ENCODE measurements around the gene HSD17B12. TPM values are rescaled to one million over a fixed set of nuclear protein-coding genes. Genes with fewer than 3 reads are reported as not detected.

Gene HSD17B12
- polyA plus RNA-seq, 1 donor, result 105 TPM

DNA sequence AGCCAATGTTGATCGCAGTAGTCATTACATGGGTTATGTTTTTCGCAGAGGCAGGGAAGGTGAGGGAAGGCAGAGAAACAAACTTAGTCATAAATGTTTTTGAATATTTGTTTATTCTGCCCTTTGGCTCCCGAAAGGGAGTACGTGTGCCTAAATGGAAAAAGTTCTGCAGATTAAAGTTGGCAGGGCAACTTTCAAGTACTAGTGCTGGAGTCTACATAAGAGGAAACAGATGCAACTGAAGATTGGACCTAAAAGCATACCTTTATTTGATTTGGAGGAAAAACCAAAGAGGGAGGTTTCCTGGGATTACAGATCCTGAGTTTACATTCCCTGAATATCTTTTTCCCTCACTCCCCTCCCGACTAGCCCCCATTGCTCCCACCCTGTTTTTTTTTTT, 5.7 kb downstream of the HSD17B12 start:
- DNase-seq, result no peak

DNA sequence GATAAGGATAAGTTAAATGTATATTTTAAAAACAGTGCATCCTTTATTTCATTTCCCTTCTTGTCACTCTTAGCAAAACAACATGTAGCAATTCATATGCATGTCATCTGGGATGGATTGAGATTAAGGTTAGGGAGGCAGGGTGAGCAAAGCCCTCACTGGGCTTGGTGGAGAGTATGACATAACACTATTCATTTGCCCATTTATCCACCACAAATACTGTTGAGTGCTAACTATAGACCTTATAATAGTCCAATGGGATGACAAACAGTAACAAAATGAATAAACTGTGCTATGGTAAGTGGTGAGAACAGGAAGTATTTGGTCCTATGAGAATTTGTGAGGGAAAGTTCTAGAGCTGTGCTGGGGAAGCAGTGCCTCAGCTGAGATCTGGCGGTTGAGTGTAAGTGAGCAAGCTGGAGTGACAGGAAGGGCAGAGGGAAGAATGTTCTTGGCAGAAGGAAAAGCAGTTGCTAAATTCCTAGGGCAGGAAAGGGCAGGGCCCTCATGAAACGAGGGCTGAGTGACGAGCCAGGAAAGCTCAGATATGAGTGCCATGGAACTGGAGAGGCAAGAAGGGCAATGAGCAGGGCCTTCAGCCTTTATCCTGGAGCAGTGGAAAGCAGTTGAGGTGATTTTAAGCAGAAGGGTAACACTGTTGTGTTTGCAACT, 6.7 kb downstream of the HSD17B12 start:
- DNase-seq, result no peak

DNA sequence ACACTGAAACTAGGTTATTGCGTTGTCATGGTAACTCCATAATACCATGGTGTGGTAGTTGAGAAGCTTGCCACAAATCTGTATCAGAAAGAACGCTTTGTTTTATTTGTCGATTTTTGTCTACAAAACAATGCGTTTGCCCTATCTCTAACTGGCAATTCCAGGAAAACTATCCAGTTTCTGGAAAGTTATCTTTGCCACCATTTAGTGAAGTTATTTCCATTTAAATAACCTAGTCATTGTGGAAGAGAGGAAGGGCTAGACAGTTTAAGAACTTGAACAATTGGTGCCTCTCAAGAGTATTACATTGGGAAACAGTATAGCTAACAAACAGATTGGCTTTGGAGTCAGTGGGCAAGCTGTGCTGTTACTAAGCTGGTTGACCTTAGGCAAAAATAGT, 7.9 kb downstream of the HSD17B12 start:
- DNase-seq, result no peak

DNA sequence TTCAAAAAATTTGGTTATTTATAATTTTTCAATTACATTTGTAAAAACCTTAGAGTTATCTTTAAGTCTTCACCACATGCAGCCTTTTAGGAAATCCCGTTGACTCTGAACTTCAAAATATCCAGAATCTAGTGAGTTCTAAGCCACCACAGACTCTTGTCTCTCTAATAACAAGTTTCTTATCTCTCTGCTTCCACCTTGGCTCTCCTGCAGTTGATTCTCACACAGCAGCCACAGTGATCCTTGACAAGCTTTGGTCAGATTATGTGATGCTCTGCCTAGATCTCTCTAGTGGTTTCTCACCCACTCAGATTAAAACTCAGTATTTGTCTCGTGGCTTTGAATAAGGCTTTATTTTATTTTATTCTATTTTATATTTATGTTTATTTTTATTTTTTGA, 8.6 kb downstream of the HSD17B12 start:
- DNase-seq, result no peak

DNA sequence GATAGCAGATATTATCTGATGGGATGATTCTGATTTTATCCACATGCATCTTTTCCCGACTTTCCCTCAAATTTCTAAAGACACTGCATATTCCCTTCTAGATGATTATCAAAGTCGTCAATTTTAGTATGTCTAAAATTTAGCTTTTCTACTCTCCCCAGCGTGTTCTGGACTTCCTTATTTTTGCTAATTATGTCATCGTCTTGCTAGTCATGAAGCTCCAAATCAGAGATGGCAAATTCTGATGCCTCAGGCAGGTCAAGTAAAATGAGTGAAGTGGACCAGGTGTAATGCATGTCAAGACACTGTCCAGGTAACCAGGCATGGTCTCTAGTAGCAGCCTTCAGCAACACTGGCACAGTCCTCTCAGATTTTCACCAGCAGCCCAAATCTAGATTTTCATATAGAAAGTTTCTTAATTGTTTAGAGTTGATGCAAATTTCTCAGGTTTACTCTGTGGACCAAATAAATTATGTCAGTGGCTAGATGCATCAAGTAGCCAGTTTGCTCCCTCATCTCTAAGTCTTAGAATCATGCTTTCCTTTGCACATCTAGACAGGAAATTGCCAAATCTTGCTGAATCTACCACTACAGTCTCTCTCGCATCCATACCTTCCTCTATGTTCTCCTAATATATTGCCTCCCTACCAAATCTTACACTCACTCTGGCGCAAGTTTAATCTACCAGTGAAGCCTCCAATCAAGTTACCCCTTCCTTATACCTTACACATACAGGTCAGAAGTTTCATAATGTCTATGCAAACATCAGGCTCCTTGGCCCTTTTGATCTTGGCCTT, 10.6 kb downstream of the HSD17B12 start:
- no peak for DNase-seq

DNA sequence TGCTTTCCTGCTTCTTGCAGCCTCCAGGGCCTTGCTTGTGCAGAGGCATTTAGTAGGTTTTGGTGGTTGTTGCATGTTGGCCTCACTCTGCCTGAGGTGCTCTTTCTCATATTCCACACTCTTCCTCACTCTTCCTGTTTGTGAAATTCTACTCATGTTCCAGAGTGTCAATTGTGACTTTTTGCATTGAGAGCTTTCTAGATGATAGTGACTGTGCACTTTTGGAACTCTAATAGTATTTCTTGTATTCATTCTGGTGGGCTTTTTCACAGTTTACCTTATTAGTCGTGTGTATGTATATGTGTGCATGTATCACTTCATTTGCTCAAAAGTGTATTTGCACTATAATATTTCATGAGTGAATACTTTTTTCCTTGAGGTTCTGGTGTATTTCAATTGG, 11.3 kb downstream of the HSD17B12 start:
- DNase-seq, result no peak

DNA sequence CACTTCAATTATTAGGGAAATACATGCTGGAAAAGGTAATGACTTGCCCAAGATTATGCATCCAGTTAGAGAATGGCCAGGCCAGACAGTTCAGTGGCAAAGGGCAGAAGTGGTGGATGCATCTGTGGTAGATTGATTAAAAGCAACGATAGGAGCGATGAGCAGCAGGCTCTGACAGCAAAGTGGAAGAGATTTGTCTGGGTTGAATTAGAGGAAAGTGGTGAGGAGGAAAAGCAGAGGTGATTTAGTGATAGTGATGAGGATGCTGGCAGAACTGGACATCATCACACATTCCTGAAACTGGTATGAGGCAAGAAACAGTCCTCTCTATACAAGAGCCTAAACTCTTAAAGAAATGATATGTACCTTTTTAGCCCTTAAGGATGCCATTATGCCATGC, 12.5 kb downstream of the HSD17B12 start:
- DNase-seq, result no peak

DNA sequence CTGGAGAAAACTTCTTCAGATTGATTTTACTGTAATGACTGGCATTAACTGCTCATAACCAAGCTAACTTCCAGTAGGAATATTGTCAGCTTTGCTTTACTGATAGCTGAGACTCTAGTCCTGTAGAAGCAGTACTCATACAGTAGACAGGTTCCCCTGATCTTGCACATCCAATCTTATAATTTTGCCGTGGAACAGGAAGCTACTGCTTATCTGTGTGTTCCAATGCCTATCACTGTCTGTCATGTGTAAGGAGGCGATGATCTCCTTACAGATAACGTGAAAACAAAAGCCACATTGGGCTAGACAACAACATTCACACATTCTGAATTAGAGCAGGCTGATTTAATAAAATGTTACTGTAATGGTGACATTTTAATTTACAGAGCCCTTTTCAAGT, 13.2 kb downstream of the HSD17B12 start:
- no peak for DNase-seq

DNA sequence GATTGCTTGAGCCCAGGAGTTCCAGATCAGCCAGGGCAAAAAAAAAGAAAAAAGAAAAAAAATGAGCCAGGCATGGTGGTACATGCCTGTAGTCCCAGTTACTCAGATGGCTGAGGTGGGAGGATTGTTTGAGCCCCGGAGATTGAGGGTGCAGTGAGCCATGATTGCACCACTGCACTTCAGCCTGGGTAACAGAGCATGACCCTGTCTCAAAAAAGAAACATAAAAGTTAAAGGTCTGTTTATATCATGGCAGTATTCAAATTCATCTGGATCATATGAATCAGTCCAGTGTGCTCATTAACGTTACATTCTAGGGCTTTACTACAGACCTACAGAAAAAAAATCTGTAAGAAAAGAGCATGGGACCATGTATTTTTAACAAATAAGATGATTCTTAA, 13.9 kb downstream of the HSD17B12 start:
- no peak for DNase-seq

DNA sequence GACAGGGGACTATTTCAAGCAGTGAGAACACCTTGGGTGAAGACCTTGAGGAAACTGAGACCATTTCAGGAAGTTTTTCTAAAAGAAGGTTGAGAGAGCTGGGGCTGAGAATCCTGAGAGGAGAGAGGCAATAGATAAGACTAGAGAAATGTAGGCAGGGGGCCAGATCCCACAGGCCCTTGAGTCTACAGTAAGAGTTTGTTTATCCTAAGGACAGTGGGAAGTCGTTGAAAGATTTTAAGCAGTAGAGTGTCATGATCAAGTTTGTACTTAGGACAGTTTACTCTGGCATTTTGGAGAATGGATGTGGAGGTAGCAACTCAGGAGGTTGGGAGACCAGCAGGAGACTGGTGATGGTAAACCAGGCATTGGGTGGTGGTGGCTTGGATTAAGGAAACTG, 17.1 kb downstream of the HSD17B12 start:
- DNase-seq, result no peak

DNA sequence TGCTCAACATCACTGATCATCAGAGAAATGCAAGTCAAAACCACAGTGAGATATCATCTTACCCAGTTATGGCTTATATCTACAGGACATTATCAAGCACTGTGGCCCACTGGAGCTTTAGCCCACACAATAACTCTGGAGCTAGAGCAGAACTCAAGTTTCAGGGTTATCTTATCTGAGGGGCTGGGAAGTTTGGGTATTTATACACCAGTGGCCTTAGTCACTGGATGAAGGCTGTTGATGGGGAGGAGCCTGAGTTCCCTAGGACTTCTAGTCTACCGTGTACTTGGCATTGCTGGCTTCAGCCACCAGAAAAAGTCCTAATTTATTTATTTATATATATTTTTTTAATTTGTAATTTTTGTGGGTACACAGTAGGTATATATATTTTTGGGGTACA, 19.3 kb downstream of the HSD17B12 start:
- no peak for DNase-seq

DNA sequence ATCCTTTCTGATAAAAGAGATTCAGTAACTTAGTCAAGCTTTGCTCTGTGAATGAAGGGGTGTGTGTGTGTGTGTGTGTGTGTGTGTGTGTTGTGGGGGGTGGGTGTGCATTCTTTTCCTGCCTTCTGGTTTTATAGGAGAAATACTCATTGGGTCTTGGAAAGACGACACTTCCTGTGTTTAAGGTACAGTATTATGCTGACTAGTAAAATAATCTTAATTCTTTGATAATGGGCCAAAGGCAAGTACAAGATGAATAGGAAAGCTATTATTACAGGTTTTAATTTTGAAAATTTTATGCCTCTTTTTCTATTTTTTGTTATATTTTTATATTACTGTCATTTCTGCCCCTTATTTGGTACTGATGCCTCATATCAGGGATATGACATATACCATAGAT, 26.1 kb downstream of the HSD17B12 start:
- DNase-seq, result no peak

DNA sequence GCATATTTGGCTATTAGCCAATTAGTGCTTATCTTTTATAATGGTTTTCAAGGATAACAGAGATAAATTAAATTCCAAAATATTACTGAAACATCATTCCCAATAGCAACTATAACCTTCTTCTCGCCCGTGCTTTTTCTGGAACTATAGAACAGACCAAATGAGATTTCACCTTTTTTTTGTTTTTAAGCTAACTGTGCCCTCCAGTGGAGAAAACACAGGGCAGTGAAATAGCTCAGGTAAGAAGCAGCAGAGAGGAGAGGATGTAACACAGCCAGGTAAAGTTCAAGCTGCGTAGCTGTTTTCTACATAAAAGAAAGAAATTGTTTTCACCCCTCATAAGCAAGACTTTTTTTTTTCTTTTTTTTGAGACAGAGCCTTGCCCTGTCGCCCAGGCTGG, 28.2 kb downstream of the HSD17B12 start:
- no peak for DNase-seq

DNA sequence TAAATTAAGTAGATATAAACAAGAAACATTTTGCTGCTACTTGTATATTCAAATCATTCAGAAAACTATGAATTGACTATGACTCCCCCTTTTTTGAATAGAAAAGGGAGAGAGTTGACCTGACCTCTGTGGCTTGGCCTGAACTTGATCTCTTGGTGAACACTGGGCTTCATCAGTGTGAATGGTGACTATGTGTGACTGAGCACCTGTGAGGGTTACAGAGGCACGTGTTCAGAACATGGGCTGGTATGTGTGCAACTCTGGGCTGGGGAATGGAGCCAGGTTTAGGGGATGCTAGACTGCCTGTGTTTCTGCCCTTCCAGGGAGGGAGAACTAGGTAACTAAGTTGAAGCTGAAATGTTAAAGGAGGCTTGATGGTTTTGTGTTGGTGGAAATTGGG, 29.2 kb downstream of the HSD17B12 start:
- DNase-seq, result no peak

DNA sequence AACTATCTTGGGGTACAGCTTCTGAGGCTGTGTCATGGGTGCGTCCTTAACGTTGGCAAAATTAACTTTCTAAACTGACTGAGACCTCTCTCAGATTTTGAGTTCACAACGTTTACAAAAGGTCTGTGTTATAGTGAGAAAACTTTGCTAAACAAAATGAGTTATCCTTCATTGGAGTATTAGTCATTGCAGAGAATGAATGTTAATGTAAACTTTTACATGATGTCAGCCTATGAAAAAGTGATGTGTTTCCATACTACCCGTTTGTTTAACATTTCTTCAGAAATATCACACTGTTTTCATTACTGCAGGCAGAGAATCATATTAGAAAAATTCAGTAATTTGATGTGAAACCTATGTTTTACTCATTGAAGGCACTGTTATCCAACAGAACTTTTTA, 32.1 kb downstream of the HSD17B12 start:
- no peak for DNase-seq

DNA sequence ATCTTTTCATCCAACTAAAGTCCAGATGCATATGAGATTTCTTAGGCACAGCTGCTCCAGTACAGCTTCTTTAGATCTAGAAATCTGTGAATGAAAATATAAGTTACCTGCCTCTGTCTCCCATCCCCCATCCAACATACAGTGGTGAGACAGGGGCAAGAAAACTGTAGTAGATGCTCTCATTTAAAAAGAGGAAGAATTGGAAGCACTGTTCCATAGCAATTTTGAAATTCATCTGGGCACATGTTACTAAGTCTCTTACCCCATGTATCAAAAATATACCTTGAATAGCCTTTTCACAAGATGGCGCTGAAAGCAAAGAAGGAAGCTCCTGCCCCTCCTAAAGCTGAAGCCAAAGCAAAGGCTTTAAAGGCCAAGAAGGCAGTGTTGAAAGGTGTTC, 37.8 kb downstream of the HSD17B12 start:
- DNase-seq, result no peak

DNA sequence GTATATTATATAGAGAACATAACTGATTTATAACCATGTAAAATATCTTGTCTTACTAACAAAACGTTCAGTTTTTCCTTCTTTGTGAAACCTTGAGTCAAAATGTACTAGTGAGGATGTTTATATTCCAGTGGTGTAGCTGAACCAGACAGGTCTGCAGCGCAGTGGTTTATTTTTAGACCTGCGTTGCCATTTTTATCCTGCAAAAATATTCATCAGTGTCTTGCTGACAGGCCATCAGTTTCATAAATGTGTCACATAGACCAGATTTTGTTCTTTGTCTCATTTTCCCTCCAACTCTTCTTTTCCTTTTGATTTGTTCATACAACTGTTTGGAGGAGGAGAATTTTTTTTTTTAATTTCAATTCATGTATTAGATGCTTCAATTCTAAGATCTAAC, 43.1 kb downstream of the HSD17B12 start:
- no peak for DNase-seq

DNA sequence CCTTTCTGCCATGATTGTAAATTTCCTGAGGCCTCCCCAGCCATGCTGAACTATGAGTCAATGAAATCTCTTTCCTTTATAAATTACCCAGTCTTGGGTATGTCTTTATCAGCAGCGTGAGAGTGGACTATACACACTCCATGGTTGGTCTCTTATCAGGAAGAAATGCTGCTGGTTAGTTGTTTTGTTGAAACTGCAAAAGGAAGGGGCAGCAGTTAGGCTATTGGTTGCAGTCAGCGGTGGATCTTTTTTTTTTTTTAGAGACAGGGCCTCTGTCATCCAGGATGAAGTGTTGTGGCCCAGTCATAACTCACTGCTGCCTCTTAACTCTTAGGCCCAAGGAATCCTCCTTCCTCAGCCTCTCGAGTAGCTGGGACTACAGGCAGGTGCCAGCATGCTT, 51.7 kb downstream of the HSD17B12 start:
- no peak for DNase-seq

DNA sequence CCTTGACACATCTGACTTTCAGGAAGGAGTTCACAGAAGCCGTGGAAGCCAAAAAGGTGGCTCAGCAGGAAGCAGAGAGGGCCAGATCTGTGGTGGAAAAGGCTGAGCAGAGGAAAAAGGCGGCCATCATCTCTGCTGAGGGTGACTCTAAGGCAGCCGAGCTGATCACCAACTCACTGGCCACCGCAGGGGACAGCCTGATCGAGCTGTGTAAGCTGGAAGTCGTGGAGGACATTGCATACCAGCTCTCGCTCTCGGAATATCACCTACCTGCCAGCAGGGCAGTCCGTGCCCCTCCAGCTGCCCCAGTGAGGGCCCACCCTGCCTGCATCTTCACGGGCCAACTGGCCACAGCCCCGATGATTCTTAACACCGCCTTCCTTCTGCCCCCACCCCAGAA, 53.7 kb downstream of the HSD17B12 start:
- DNase-seq, result no peak

DNA sequence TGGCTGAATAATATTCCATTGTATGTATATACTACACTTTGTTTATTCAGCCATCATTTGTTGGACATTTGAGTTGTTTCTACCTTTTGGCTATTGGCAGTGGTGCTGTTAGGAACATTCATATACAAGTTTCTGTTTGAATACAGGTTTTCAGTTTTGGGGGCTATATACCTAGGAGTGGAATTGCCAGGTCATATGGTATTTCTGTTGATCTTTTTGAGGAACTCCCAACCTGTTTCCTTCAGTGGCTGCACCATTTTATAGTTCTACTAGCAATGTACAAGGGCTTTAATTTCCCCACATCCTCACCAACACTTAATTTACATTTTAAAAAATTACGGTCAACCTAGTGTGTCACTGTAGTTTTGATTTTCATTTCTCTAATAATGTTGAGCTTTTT, 54.6 kb downstream of the HSD17B12 start:
- no peak for DNase-seq

DNA sequence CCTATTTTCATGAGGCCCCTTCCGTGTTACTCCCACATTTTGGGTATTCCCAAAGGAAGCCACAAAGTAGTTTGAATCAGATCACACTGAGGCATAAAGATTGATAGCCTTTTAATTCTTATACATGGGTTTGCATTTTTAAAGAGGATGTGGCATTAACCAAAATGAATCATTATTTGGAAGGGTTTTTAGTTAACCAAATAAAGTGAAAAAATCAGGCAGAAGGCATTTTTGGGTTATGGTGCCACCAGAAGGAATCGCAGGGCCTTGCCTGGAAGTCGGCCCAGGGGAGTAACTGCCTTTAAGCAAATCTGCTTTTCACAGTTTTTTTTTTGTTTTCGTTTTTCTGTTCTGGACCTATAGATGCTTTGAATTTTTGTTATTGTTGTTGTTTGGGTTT, 55.4 kb downstream of the HSD17B12 start:
- no peak for DNase-seq

DNA sequence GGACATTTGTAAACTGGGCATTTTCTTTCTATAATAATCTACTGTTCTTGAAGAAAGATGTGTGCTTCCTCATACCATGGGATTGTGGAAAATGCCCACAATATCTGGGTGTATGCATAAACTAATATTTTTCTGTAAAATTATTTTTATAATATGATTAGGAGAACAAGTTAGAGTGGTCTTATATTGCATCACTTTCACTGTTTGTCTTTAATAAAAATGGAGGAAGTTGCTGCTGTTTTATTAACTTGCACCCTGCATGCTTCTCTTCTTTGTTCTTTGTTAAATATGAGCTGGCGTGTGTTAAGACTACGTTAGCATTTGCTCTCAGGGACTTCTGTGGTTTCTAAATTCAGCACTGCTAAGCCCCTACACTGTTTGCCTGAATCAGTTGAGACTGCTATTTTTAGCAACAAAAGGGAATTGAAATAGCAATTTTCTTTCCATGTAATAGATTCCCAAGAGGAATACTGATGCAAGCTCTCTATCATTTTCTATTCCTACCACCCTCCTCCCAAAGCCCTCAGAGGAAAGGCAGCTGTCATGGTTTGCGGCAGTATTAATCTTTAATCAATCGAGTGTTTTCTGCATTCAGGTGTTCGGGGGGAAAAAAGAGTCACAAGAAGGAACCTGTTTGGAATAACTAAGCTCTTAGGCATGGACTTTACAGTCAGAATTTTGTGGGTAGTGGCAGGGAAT, 56.1 kb downstream of the HSD17B12 start:
- DNase-seq, result no peak

DNA sequence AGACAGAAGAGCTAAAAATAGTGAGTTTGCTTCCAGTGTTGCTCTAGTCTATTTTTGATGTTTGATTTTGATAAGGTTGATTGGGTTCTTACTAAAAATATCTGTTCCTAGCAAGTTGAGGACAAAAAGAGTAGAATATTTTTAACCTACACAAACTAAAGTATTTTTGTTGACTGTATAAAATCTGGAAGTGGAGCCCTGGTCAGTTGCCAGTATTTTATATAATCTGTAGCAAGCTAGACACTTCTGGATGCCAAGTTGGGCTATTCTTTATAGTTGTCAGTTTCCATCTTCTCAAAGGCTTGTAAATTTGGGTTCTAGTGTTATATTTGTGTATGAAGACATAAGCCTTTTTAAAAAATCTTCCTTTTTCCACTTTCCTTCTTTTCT, 56.7 kb downstream of the HSD17B12 start:
- DNase-seq, result no peak
